NCI-H1930 (cell line): Measurements from ENCODE around the gene EXO1.
"Not testable (repeated sequence)": the region's sequence is repeated elsewhere in the genome, so short reads cannot be mapped to it uniquely, and the experiment has no call there.

Experiments
- DNase-seq, 2 experiments: peaks; one replicate each; lab custom pipeline; 2025; lab: John Stamatoyannopoulos, UW

Gene EXO1

DNA sequence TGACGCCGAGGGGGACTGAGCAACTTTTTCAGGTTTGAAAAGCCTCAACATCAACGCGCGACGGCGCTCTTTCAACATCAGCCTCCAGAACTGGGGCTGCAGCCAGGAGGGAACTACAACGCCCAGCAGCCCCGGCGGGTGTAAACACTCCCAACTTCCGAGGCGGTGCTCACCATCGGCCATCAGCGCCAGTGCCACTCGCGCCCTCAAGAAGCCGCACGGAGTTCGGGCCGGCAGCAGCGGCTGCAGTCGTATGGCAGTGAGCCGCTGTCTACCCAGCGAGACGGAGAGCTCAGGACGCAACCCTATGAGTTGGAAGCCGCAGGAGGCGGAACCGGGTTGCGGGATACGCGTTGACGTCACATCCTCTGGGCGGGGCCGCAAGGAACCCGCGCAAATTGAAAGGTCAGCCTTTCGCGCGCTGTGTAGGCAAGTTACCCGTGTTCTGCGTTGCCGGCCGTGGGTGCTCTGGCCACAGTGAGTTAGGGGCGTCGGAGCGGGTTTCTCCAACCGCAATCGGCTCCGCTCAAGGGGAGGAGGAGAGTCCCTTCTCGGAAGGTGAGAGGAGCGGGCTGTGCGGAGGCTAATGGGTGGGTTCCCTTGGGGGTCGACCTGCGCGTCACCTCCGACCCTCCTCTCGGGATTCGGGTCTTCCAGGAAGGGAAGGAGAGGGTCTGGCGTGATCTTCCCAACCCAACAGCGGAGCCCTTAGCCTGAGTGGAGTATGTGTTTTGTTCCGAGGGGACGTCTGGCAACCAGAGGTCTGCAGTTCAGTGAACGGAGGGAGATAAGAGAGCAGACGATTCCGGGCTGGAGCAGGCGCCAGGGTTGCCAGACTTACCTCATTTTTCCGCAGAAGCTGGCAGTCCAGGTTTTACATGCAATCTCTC is at the start of gene EXO1:
EXO1 (plus strand) TSS at position 409 of the 890 bp plus-strand sequence. CDS start 2,222 bp downstream, outside the sequence.
- DNase-seq, result peak; percentile 86 to 89

DNA sequence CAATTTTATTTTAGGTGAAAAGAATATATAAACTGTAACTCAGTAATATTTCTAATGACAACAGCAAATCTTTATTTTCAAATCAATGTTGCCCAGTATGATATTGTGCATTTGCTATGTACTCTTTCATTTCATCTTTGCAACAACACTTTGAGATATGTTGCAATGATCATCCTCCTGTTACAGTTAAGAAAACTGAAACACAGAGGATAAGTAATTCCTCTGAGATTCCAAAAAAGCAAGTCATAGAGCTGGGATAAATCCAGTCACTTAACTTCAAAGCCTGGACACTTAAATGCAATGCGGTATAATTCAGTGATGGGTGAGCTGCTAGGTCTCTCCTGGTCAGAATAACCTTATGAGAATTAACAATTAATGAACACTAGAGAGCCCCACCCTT is 48.6 kb upstream of the EXO1 start:
- DNase-seq, result no peak

DNA sequence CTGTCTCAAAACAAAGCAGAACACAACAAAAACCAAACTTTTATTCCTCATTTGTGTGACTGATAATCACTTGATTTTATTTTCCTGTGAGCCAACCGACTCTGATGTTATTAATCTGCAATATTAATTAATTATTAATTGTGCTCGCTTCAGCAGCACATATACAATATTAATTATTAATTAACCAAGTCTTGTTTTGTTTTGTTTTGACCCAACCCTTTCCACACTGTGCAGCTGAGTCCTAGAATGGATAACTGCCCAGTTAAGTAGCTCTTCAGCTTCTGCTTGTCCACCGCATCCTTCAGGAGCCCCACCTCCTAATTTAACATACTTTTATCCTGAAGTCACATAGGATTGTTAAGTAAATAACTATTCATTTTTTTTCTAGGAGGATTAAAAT is 47.4 kb upstream of the EXO1 start:
- DNase-seq, result no peak

DNA sequence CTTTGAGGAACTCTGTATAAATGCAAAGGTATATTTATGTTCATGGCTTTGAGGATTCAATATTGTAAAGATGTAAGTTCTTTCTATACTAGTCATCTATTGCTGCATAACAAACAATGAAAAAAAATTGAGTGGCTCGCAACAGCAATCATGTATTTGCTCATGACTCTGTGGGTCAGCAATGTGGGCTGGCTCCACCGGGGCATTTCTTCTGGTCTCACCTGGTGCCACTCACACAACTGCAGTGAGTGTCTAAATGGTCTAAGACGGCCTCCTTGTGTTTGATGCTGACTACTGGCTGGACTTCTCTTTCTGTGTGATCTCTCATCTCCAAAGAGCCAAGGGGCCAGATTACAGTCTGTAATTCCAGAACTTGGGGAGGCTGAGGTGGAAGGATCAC is 45.1 kb upstream of the EXO1 start:
- no peak for DNase-seq

DNA sequence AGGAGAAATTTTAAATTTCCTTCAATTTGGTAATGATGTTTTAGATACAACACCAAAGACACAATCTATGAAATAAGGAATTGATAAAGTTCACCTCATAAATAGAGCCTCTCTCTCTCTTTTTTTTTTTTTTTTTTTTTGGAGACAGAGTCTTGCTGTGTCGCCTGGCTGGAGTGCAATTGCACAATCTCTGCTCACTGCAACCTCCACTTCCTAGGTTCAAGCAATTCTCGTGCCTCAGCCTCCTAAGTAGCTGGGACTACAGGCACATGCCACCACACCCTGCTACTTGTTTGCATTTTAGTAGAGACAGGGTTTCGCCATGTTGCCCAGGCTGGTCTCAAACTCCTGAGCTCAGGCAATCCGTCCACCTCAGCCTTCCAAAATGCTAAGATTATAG is 43.3 kb upstream of the EXO1 start:
- not testable (repeated sequence) for DNase-seq

DNA sequence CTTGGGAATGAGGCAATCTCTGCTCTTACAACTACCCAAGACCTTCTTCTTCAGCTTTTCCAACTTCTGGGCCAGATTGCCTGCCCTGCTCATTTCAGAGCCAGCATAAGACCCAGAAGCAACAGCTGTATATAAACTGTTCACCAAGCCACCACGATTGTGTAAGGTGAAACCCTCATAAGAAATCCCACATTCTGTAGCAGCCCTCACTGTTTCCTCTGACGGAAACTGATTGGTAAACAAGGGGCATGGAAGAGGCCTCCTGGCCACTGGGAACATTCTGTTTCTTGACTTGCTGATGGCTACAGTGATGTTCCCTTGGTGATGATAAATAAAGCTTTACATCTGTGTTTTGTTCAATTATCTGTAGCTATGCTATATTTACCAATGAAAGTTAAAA is 39.7 kb upstream of the EXO1 start:
- DNase-seq, result no peak

DNA sequence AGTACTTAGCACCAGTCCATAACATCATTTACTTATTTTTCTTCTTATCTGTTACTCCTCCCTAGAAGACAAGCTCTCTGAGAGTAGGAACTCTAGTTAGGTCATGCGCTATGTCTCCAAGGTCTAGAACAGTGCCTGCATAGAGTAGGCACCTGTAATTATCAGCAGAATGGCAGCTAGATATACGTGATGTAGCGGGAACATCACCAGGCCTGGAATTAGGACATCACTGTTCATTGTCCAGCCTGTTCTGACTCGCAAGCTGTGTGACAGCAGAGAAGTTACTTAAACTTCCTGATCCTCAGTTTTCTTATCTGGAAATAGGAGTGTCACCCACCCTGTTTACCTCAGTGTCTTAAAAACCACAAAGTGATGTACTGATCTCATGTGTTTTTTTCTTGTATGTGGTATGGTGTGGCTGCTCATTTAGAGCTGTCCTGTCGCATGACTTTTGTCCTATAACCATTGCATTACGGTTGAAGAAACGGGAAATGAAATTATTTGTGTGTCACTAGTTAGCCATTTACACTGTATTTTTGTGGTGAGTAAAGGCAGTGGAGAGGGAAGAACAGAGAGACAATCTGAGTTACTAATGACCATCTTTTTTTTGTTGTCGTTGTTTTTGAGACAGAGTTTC is 37.1 kb upstream of the EXO1 start:
- no peak for DNase-seq

DNA sequence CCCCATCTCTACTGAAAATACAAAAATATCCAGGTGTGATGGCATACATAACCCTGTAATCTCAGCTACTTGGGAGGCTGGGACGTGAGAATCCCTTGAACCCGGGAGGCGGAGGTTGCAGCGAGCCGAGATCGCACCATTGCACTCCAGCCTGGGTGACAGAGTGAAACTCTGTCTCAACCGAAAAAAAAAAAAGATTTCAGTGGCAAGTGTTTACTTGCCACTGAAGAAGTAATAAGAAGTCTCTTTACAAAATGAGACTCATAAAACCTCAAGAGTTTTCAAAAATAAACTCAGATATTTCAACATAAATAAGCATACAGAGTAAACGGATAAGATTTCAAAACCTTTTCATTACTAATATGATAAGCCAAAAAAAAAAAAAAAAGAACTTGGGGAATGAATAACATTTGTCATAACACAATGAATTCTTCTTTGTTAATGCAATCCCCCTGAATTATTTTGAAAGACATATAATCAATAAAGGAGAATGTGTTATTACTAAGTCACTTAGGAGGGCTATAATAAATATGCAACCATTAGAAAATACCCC is 34.2 kb upstream of the EXO1 start:
- DNase-seq, result no peak

DNA sequence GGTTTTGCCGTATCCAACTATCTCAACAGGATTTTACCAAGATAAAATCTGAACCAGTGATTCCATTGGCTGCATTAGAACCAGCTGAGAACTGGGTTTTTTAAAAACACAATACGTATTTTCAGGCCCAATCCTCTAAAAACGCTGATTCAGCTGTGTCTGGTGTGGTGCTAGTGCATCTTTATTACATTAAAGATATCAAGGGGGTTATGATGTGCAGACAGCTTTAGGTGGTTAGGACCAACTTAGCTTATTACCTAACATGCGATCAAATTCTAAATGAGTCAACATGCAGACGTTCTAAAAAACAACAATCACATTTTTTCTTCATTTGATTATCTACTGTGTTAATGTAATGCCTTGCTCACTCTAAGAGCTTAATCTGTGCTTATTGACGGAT is 32.0 kb upstream of the EXO1 start:
- DNase-seq, result no peak

DNA sequence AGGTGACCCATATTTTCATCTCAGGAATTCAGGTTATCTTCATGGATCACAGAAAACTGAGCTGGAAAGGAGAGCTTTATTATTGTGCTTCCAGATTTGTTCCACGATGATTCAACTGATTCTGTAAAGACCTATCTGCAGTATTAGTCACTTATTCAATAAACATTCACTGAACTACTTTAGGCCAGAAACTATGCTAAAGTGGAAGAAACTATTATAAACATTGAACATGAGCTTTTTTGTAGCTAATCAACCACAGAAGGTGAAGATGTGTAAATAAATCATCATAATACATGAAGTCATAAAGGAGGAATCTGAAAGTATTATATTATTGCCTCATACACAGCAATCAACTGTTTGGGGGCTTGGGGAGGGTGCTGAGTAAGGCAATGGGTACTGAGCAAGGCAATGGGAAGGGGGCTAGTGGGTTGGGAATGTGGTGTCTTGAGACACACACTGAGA is 30.6 kb upstream of the EXO1 start:
- DNase-seq, result no peak

DNA sequence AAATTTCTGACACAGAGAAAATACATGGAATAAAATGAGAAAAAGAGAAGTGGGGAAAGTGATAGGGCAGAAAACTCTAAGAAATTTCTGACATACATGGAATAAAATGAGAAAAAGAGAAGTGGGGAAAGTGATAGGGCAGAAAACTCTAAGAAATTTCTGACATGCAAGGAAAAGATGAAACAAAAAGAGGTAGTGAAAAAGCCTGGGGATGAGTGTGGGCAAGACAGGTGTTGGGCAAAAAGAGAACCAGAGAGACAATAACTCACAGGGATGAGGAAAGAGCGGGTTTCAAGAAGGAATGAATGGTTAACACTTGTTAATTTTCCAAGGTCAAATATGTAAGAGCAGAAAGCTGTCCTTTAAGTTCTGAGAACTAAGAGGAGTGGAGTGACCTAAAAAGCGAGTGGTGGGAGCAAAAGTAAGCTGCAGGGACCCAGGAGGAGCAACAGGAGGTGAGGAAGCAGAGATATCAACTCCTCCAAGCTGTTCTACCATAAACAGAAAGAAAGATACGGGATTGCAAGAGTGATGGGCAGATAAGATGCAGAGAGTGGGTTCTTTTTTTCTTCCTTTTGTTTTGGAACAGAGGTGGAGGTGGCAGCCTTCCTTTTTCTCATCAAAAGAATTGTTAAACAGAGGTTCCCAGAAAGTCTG is 29.9 kb upstream of the EXO1 start:
- no peak for DNase-seq

DNA sequence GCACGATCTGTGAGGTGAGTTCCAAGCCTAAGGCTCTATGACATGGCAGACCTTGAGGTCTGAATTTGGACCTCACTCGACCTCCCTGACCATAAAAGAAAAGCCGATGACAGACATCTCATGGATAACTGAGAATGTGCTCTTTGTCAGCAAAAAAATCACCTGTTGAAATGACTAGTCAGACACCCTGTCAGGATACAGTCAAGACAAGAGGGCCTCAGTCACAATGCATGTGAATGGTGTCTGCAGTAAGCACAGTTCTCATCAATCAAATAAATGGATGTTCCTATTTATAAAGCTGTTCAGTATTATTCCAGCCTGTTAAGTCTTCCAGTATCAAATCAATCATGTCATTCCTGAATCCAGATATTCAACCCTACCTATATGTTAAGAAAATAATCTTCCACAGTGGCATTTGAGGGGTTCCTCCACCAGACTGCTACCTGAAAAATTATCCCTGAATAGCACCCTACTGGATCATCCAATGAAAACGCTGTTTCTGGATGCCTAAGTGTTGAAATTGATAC is 28.6 kb upstream of the EXO1 start:
- DNase-seq, result no peak

DNA sequence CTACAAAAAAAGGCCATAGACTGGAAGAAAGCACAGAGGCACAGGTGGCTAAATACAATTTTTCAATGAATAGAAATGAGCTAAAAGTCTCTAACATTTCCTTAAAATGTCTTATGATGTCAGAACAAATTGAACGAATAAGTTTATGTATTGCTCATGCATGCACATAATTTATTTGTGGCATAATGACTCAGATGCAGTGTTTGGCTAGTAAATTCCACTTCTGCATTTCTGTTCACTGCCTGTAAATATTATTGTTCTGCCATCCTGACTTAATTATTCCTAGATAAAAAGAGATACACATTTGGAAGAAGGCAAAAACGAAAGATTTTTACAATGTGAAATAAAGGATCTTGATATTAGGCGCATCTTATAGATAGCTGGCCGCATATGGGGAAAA is 26.6 kb upstream of the EXO1 start:
- DNase-seq, result no peak

DNA sequence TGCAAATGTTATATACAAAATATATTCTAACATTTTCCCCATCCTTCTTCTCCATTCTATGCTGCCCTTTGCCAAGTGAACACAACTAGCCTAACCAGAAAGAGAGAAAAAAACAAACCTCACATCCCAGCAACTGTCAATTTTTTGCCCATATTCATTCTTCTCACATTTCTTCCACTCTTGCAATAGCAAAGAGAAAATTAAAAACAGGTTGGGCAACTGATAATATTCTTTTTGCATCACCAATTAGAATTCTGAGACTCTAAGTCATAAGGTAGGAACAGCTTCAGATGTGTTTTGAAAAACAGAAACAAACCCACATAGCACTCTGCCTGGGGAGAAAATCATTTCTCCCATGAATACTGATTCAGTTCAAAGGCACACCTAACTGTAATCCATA is 25.2 kb upstream of the EXO1 start:
- DNase-seq, result no peak

DNA sequence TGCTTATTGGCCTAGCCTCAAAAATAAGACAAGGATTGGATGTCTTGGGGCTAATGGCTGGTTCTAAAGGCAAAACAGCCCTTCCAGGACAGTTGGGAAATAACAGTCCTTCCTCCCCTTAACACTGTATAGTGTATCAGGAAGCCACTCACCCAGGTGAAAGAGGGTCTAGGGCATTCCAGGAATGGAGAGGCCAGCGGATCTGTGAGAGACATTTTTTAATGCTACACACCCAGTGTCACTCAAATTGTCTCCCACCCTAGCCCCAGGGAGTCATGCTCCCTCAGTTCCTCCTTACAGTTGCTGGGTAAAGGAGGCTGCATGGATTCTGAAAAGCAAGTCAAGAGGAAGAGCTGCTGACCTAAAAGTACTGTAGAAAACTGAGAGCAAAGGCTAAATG is 24.1 kb upstream of the EXO1 start:
- DNase-seq, result no peak

DNA sequence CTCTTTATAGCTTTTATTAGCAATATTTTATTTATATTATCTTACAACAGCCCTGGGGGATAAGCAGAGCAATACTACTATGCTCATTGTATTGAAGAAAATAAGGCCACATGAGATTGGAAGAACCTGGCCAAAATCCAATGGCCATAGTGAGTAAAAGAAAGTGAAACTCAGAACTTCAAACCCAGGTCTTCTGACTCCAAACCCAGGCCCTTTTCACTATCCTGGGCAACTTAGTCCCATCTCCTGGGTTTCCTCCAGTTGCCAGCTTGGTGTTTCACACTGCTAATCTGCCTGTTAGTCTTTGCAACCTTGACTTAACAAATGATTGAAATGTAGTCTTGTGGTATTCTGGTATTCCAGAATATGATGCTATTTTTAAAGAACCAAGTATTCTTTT is 22.4 kb upstream of the EXO1 start:
- DNase-seq, result no peak

DNA sequence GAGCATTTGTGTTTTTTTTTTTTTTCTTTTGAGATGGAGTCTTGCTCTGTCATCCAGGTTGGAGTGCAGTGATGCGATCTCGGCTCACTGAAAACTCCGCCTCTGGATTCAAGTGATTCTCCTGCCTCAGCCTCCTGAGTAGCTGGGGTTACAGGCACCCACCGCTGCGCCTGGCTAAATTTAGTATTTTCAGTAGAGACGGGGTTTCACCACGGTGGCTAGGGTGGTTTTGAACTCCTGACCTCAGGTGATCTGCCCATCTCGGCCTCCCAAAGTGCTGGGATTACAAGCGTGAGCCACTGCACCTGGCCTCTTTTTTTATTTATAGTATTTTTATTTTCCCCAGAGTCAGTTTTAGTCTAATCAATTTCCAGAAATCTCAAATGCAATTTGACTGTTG is 21.4 kb upstream of the EXO1 start:
- not testable (repeated sequence) for DNase-seq

DNA sequence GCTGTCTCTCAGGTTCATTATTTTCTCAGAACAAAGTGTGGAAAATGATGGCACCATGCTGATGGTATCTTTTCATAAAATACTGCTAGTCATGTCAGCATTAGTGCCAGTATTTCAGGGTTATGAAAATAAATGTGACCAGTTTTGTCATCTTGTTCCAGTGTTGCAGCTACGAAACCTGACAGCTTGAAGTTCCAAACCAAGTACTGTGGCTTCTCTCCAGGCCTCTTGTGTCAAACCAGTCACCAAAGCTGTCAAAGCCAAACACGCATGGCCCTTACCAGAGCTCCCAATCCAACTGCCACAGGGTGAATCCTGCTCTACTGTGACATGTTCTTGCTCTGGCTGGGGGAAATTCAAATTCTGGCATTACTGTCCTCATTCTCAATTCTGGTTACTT is 20.7 kb upstream of the EXO1 start:
- DNase-seq, result no peak

DNA sequence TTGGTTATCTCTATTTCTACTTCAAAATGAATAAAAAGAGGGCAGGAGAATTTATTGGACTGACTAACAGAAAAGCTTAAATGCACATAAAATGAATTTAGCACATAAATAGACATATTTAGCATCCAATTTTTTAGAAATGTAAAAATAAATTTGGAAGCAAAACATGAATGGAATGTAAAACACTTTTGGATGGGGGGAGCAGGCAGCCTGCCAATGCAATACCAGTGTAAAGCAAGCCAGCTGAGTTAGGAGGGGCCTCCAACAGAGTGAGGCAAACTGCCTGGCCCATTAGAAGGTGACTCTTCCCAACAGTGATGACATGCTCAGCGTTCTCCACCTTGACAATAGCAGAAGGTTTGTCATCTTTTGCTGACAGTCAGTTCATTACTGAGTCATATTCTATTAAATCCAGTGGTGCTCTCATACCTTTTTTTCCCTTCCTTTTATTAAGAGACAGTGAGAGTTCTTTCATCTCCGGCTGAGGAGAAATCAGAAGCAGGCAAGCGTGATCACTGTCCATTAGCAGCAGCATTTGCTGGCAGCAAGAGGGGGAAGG is 19.5 kb upstream of the EXO1 start:
- no peak for DNase-seq

DNA sequence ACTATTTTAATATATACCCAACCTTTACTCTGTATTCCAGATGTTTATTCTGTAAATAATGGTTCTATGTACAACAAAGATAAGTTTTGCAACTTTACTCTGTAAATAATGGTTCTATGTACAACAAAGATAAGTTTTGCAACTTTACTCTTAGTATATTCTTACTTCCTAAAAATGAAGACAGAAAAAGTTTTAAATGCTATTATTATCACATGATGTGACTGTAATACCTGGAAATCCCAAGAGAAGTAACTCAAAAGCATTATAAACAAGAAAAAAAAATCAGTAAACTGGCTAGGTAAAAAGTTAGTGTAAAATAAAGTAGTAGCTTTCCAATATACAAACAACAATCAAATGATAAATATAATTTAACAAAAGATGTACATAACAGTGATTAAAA is 18.5 kb upstream of the EXO1 start:
- DNase-seq, result no peak

DNA sequence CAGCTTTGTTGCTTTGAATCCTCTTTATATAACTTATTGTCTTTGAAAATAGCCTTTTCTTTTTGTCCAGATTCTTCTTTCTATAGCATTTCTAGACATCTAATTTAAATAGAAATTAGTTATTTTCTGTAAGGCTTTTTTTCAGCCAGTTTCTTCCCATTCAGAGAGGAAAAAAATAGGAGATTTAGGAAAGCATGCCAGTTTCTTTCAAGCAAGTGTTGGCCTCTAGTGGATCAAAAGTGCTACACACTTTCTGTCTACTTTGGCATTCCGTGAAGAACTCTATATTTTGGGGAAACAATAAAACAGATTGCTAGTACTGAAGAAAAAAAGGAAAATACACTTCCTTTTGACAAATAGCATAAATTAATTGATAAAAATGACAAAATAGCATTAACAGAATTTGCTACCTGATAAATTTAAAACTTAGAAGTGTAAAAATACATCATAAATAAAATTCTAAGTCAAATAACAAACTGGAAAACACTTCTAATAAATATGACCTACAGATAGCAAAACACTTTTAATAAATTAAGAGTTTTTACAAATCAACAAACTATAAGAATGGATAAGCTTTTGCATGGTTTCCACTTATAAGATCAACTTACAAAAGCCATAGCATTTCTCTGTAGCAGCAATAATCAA is 13.1 kb upstream of the EXO1 start:
- DNase-seq, result no peak

DNA sequence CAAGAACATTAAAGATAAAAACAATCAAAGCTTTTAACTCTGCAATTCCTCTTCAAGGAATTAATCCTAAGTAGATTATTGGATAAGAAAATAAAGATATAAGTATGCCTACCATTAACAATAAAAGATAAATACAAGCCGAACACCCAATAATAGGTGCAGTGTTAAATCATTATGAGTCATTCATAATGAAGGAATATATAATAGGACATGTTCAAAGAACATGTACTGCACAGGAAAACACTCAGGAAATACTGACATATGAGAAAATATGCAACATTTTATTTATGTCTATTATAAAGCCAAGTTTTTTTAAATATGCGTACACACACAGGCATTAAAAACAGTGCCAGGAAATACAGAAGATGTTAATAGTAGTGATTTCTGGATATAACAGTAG is 11.1 kb upstream of the EXO1 start:
- no peak for DNase-seq
